Pancreas (tissue), 10 donors: ENCODE results near the gene MANBA. TPM values are rescaled to one million over a fixed set of nuclear protein-coding genes. Genes with fewer than 3 reads are reported as not detected.

Source experiments
- ATAC-seq, 4 donors: fragments of 200-7000 bp; cut with Tn5 transposase; one replicate each; pipeline versions ENCODE4 v1.8.0 to v1.9.1; 2020; ENCODE audit warnings: mild to moderate bottlenecking in 4 of 4, moderate library complexity in 4 of 4
- DNase-seq, 6 donors: peaks; one replicate each; pipeline ENCODE4 v3.0.0-alpha.2; 2020
- FAIRE-seq: peaks from 2 replicates; lab custom pipeline; 2012; peaks lifted over from hg19 to GRCh38; lab: Jason Lieb, UNC
- H3K27ac ChIP-seq, 4 donors: fragments of 200-600 bp; sonication (generic); 1 replicate in 3 of 4; 2 replicates in 1 of 4; pipeline versions ENCODE4 v1.5.0 to v1.8.0; 2020
- H3K27me3 ChIP-seq, 4 donors: fragments of 200-600 bp; one replicate each; pipeline ENCODE4 v1.8.0; 2021
- H3K36me3 ChIP-seq, 3 donors: fragments of 200-600 bp; sonication (generic) in 1 of 3; one replicate each; pipeline versions ENCODE4 v1.5.0 to v1.8.0; 2020 to 2021
- H3K4me1 ChIP-seq, 3 donors: fragments of 200-600 bp; one replicate each; pipeline ENCODE4 v1.8.0; 2021
- H3K4me3 ChIP-seq, 4 donors: fragments of 200-600 bp; sonication (generic) in 2 of 4; one replicate each; pipeline versions ENCODE4 v1.5.0 to v1.8.0; 2020 to 2021
- H3K9me3 ChIP-seq, 4 donors: fragments of 200-600 bp; one replicate each; pipeline ENCODE4 v1.8.0; 2021
- CTCF ChIP-seq, 4 donors: fragments of 200-600 bp; sonication (generic) in 3 of 4; IDR thresholded peaks; one replicate each; pipeline versions ENCODE4 v1.5.0 to v1.8.0; 2021; ENCODE audit warnings: antibody characterized with exemption in 4 of 4
- WGBS, 2 donors: extraction: QIAGEN DNeasy Blood & Tissue Kit; methylation state at CpG; one replicate each; pipeline ENCODE4 v1.1.7; 2013; 5-methylcytosine and 5-hydroxymethylcytosine counted together
- intact Hi-C, 3 donors: fragments of 100-400 bp; cut with DNase I; formaldehyde crosslinking; loops; one replicate each; pipeline versions ENCODE4 v1.11.1 to v1.14.2; 2022
- polyA plus RNA-seq, 2 donors: library from polyadenylated mRNA; stranded (reverse); fragments of 200-250 nt; gene quantifications; one replicate each; pipeline ENCODE4 v1.2.3, GENCODE V29; 2013
- total RNA-seq, 6 donors: library from RNA; stranded (reverse); fragmentation: NEBNext Ultra II Directional in 4 of 6; extraction: Animal tissue kit (Norgen Biotek cat#: 25700) in 4 of 6; gene quantifications; one replicate each; pipeline versions ENCODE4 v1.2.1 to v1.2.4, GENCODE V29; 2021 to 2023
- donor health status: healthy with polysubstance abuse.
- donor health status: DM: no; HTN: no; CAD: no; lungs with moderate emphysema.
- donor health status: DM: no; HTN: no; CAD: no.
- donor health status: control.
- donor health status: control.
- donor health status: Bipolar disorder and iron deficiency.
- donor health status: DM: yes; HTN: yes; CAD: no.
- donor health status: DM: no; HTN: no; CAD: no.
- donor health status: DM: no; HTN: no; CAD: no.
- donor health status: DM: yes; HTN: yes; CAD: no.

The MANBA gene
- total RNA-seq = 10 to 100 TPM in 3 of 6 donors, 1 to 10 TPM in 3; 8.3 to 22.0 (median 10.7) TPM
- polyA plus RNA-seq = 10 to 100 TPM in 1 of 2 donors, 1 to 10 TPM in 1; 7.8 to 14.2 TPM

GRCh38 chr4:102760645-102761295 is at the start of gene MANBA:
Gene MANBA (minus strand): TSS chr4:102760968. CDS start chr4:102760894, 74 bp downstream.
- Histone ChIP-seq H3K4me3 (peak within 1 kb of the TSS; percentile 68 to 88 (median 82)), H3K9me3 (no peaks in the 10 kb centered on the region), H3K4me1 (peaks cover 0 to 18% (median 6%) of the 10 kb centered on the region in 3 donors), H3K27me3 (no peaks in the 10 kb centered on the region), H3K27ac (peak within 1 kb of the TSS; percentile 51 to 92 (median 70)), H3K36me3 (no peaks in the 10 kb centered on the region)
- intact Hi-C loops = no loop called here
- 0% methylated on average over 58 to 60 of the region's 60 CpGs for WGBS, 2 donors
- TF ChIP-seq CTCF (IDR thresholded peaks at IDR 0.05) = no peak
- no peak for FAIRE-seq
- peak; percentile 97 to 99 (median 98) for ATAC-seq
- peak; percentile 75 to 92 (median 85) for DNase-seq

- no peak for TF ChIP-seq CTCF (IDR thresholded peaks at IDR 0.05)
- H3K27ac ChIP-seq = no peak overlapping the region
- no peak for FAIRE-seq
- no peaks in the 10 kb centered on the region for H3K9me3 ChIP-seq
- peaks cover 6 to 34% (median 12%) of the 10 kb centered on the region in 3 donors for H3K4me1 ChIP-seq
- DNase-seq = no peak
- no peak for ATAC-seq
- H3K36me3 ChIP-seq = peaks cover 0 to 2% (median under 1%) of the 10 kb centered on the region in 3 donors
- intact Hi-C loops = no loop called here
- no peak overlapping the region for H3K4me3 ChIP-seq
- H3K27me3 ChIP-seq = no peaks in the 10 kb centered on the region
- 80 to 91% methylated on average over 2 of the region's 2 CpGs for WGBS, 2 donors
These were observed 48.9 kb upstream of the MANBA start for GRCh38 chr4:102809691-102810090.

GRCh38 chr4:102809190-102809589 is 48.4 kb upstream of the MANBA start:
- Histone ChIP-seq H3K27me3 (no peaks in the 10 kb centered on the region), H3K36me3 (peaks cover 0 to 5% (median 2%) of the 10 kb centered on the region in 3 donors), H3K27ac (no peak overlapping the region), H3K4me3 (no peak overlapping the region), H3K4me1 (peaks cover 6 to 30% (median 12%) of the 10 kb centered on the region in 3 donors), H3K9me3 (no peaks in the 10 kb centered on the region)
- intact Hi-C loops = no loop called here
- no peak for TF ChIP-seq CTCF (IDR thresholded peaks at IDR 0.05)
- ATAC-seq (peak in 3 of 4 donors; percentile 39 to 53 (median 52)), FAIRE-seq (peak; percentile 41), DNase-seq (no peak)
- WGBS, 2 donors = 65% methylated on average over 3 of the region's 3 CpGs

- Histone ChIP-seq H3K4me1 (peaks cover 6 to 28% (median 12%) of the 10 kb centered on the region in 3 donors), H3K27ac (no peak overlapping the region), H3K27me3 (no peaks in the 10 kb centered on the region), H3K9me3 (no peaks in the 10 kb centered on the region), H3K4me3 (no peak overlapping the region), H3K36me3 (peaks cover 0 to 6% (median 6%) of the 10 kb centered on the region in 3 donors)
- DNase-seq (no peak), ATAC-seq (no peak), FAIRE-seq (no peak)
- intact Hi-C loops = no loop called here
- no peak for TF ChIP-seq CTCF (IDR thresholded peaks at IDR 0.05)
- 63 to 76% methylated on average over 2 of the region's 2 CpGs for WGBS, 2 donors
These were observed 47.2 kb upstream of the MANBA start for GRCh38 chr4:102808009-102808408.

- no peak overlapping the region for H3K27ac ChIP-seq
- H3K9me3 ChIP-seq = no peaks in the 10 kb centered on the region
- no peak for TF ChIP-seq CTCF (IDR thresholded peaks at IDR 0.05)
- H3K27me3 ChIP-seq = no peaks in the 10 kb centered on the region
- WGBS, 2 donors = 42 to 50% methylated on average over 1 of the region's 1 CpG
- intact Hi-C loops = no loop called here
- peaks cover 0 to 6% (median 6%) of the 10 kb centered on the region in 3 donors for H3K36me3 ChIP-seq
- DNase-seq (no peak), ATAC-seq (no peak), FAIRE-seq (no peak)
- H3K4me1 ChIP-seq = peaks cover 2 to 24% (median 12%) of the 10 kb centered on the region in 3 donors
- no peak overlapping the region for H3K4me3 ChIP-seq
These were observed 46.6 kb upstream of the MANBA start for GRCh38 chr4:102807345-102807744.
